Measurements from ENCODE around the gene DTNB.

Gene DTNB

GRCh38 chr2:25481381-25482300 is 191.7 kb downstream of the DTNB start:
- Histone ChIP-seq H3K4me3 (ENCODE audit: insufficient read depth, low read depth, low read length) (no peak overlapping the region), H3K4me1 (ENCODE audit: control insufficient read depth, insufficient read depth, low read length) (no peaks in the 10 kb centered on the region), H3K27me3 (ENCODE audit: control insufficient read depth, insufficient read depth, low read length, poor library complexity, severe bottlenecking) (no peaks in the 10 kb centered on the region), H3K27ac (ENCODE audit: insufficient read depth, low read depth, low read length, poor library complexity, severe bottlenecking) (no peak overlapping the region), H3K36me3 (ENCODE audit: control insufficient read depth, insufficient read depth, low read length) (no peaks in the 10 kb centered on the region), H3K9me3 (ENCODE audit: control insufficient read depth, low read length) (no peaks in the 10 kb centered on the region)
- WGBS, 2 experiments: 92 to 98% methylated on average over 4 of the region's 4 CpGs

GRCh38 chr2:25480561-25480960 is 192.8 kb downstream of the DTNB start:
- 95 to 97% methylated on average over 7 of the region's 7 CpGs for WGBS, 2 experiments
- H3K9me3 ChIP-seq (ENCODE audit: control insufficient read depth, low read length): no peaks in the 10 kb centered on the region
- H3K36me3 ChIP-seq (ENCODE audit: control insufficient read depth, insufficient read depth, low read length): peaks cover 2% of the 10 kb centered on the region

GRCh38 chr2:25479761-25480160 is 193.6 kb downstream of the DTNB start:
- Histone ChIP-seq H3K27ac (ENCODE audit: insufficient read depth, low read depth, low read length, poor library complexity, severe bottlenecking) (no peak overlapping the region), H3K4me1 (ENCODE audit: control insufficient read depth, insufficient read depth, low read length) (no peaks in the 10 kb centered on the region), H3K9me3 (ENCODE audit: control insufficient read depth, low read length) (no peaks in the 10 kb centered on the region), H3K27me3 (ENCODE audit: control insufficient read depth, insufficient read depth, low read length, poor library complexity, severe bottlenecking) (no peaks in the 10 kb centered on the region), H3K4me3 (ENCODE audit: insufficient read depth, low read depth, low read length) (no peak overlapping the region), H3K36me3 (ENCODE audit: control insufficient read depth, insufficient read depth, low read length) (peaks cover 8% of the 10 kb centered on the region)
- WGBS, 2 experiments: 94 to 98% methylated on average over 5 of the region's 5 CpGs

More at GRCh38 chr2:25480561-25480960, 192.8 kb downstream of the DTNB start:
- Histone ChIP-seq H3K4me1 (ENCODE audit: control insufficient read depth, insufficient read depth, low read length) (no peaks in the 10 kb centered on the region), H3K4me3 (ENCODE audit: insufficient read depth, low read depth, low read length) (no peak overlapping the region), H3K27ac (ENCODE audit: insufficient read depth, low read depth, low read length, poor library complexity, severe bottlenecking) (no peak overlapping the region), H3K27me3 (ENCODE audit: control insufficient read depth, insufficient read depth, low read length, poor library complexity, severe bottlenecking) (no peaks in the 10 kb centered on the region)

GRCh38 chr2:25478736-25479135 is 194.6 kb downstream of the DTNB start:
- WGBS, 2 experiments: 93% methylated on average over 10 to 11 of the region's 11 CpGs
- H3K36me3 ChIP-seq (ENCODE audit: control insufficient read depth, insufficient read depth, low read length): peaks cover 8% of the 10 kb centered on the region
- H3K27me3 ChIP-seq (ENCODE audit: control insufficient read depth, insufficient read depth, low read length, poor library complexity, severe bottlenecking): no peaks in the 10 kb centered on the region
- no peak overlapping the region for H3K4me3 ChIP-seq (ENCODE audit: insufficient read depth, low read depth, low read length)
- H3K9me3 ChIP-seq (ENCODE audit: control insufficient read depth, low read length): no peaks in the 10 kb centered on the region
- no peak overlapping the region for H3K27ac ChIP-seq (ENCODE audit: insufficient read depth, low read depth, low read length, poor library complexity, severe bottlenecking)
- no peaks in the 10 kb centered on the region for H3K4me1 ChIP-seq (ENCODE audit: control insufficient read depth, insufficient read depth, low read length)

GRCh38 chr2:25473758-25474340 is 199.5 kb downstream of the DTNB start:
- WGBS, 2 experiments: 94 to 97% methylated on average over 11 to 12 of the region's 12 CpGs
- Histone ChIP-seq H3K27ac (ENCODE audit: insufficient read depth, low read depth, low read length, poor library complexity, severe bottlenecking) (no peak overlapping the region), H3K9me3 (ENCODE audit: control insufficient read depth, low read length) (no peaks in the 10 kb centered on the region), H3K27me3 (ENCODE audit: control insufficient read depth, insufficient read depth, low read length, poor library complexity, severe bottlenecking) (no peaks in the 10 kb centered on the region), H3K4me3 (ENCODE audit: insufficient read depth, low read depth, low read length) (no peak overlapping the region), H3K36me3 (ENCODE audit: control insufficient read depth, insufficient read depth, low read length) (peaks cover 8% of the 10 kb centered on the region), H3K4me1 (ENCODE audit: control insufficient read depth, insufficient read depth, low read length) (no peaks in the 10 kb centered on the region)

- Histone ChIP-seq H3K27ac (ENCODE audit: insufficient read depth, low read depth, low read length, poor library complexity, severe bottlenecking) (no peak overlapping the region), H3K36me3 (ENCODE audit: control insufficient read depth, insufficient read depth, low read length) (peaks cover 8% of the 10 kb centered on the region), H3K9me3 (ENCODE audit: control insufficient read depth, low read length) (no peaks in the 10 kb centered on the region), H3K4me1 (ENCODE audit: control insufficient read depth, insufficient read depth, low read length) (no peaks in the 10 kb centered on the region), H3K27me3 (ENCODE audit: control insufficient read depth, insufficient read depth, low read length, poor library complexity, severe bottlenecking) (no peaks in the 10 kb centered on the region), H3K4me3 (ENCODE audit: insufficient read depth, low read depth, low read length) (no peak overlapping the region)
- WGBS, 2 experiments: 96 to 97% methylated on average over 1 of the region's 1 CpG
Measured at GRCh38 chr2:25473131-25473530, 200.2 kb downstream of the DTNB start.

GRCh38 chr2:25470806-25471205 is 202.6 kb downstream of the DTNB start:
- Histone ChIP-seq H3K36me3 (ENCODE audit: control insufficient read depth, insufficient read depth, low read length) (peaks cover 8% of the 10 kb centered on the region), H3K4me1 (ENCODE audit: control insufficient read depth, insufficient read depth, low read length) (no peaks in the 10 kb centered on the region), H3K27me3 (ENCODE audit: control insufficient read depth, insufficient read depth, low read length, poor library complexity, severe bottlenecking) (no peaks in the 10 kb centered on the region), H3K27ac (ENCODE audit: insufficient read depth, low read depth, low read length, poor library complexity, severe bottlenecking) (no peak overlapping the region), H3K4me3 (ENCODE audit: insufficient read depth, low read depth, low read length) (no peak overlapping the region), H3K9me3 (ENCODE audit: control insufficient read depth, low read length) (no peaks in the 10 kb centered on the region)
- WGBS, 2 experiments: 90 to 97% methylated on average over 3 of the region's 3 CpGs

GRCh38 chr2:25467743-25468142 is 205.6 kb downstream of the DTNB start:
- Histone ChIP-seq H3K4me1 (ENCODE audit: control insufficient read depth, insufficient read depth, low read length) (no peaks in the 10 kb centered on the region), H3K4me3 (ENCODE audit: insufficient read depth, low read depth, low read length) (no peak overlapping the region), H3K27me3 (ENCODE audit: control insufficient read depth, insufficient read depth, low read length, poor library complexity, severe bottlenecking) (no peaks in the 10 kb centered on the region), H3K27ac (ENCODE audit: insufficient read depth, low read depth, low read length, poor library complexity, severe bottlenecking) (no peak overlapping the region), H3K36me3 (ENCODE audit: control insufficient read depth, insufficient read depth, low read length) (no peaks in the 10 kb centered on the region), H3K9me3 (ENCODE audit: control insufficient read depth, low read length) (no peaks in the 10 kb centered on the region)
- whole genome bisulfite sequencing, 2 experiments: 97 to 99% methylated on average over 3 of the region's 3 CpGs

GRCh38 chr2:25462021-25462420 is 211.4 kb downstream of the DTNB start:
- Histone ChIP-seq H3K4me3 (ENCODE audit: insufficient read depth, low read depth, low read length) (no peak overlapping the region), H3K36me3 (ENCODE audit: control insufficient read depth, insufficient read depth, low read length) (no peaks in the 10 kb centered on the region), H3K9me3 (ENCODE audit: control insufficient read depth, low read length) (no peaks in the 10 kb centered on the region), H3K27ac (ENCODE audit: insufficient read depth, low read depth, low read length, poor library complexity, severe bottlenecking) (no peak overlapping the region), H3K27me3 (ENCODE audit: control insufficient read depth, insufficient read depth, low read length, poor library complexity, severe bottlenecking) (no peaks in the 10 kb centered on the region), H3K4me1 (ENCODE audit: control insufficient read depth, insufficient read depth, low read length) (no peaks in the 10 kb centered on the region)
- 94 to 98% methylated on average over 6 of the region's 6 CpGs for WGBS, 2 experiments

- WGBS, 2 experiments: 95 to 96% methylated on average over 7 of the region's 7 CpGs
- Histone ChIP-seq H3K4me3 (ENCODE audit: insufficient read depth, low read depth, low read length) (no peak overlapping the region), H3K36me3 (ENCODE audit: control insufficient read depth, insufficient read depth, low read length) (no peaks in the 10 kb centered on the region), H3K4me1 (ENCODE audit: control insufficient read depth, insufficient read depth, low read length) (no peaks in the 10 kb centered on the region), H3K27ac (ENCODE audit: insufficient read depth, low read depth, low read length, poor library complexity, severe bottlenecking) (no peak overlapping the region), H3K27me3 (ENCODE audit: control insufficient read depth, insufficient read depth, low read length, poor library complexity, severe bottlenecking) (no peaks in the 10 kb centered on the region), H3K9me3 (ENCODE audit: control insufficient read depth, low read length) (no peaks in the 10 kb centered on the region)
Measured at GRCh38 chr2:25460261-25460905, 213.0 kb downstream of the DTNB start.
